IMR-90 (cell line): ENCODE results near the gene WNT10A. TPM values are rescaled to one million over a fixed set of nuclear protein-coding genes. Genes with fewer than 3 reads are reported as not detected.

ENCODE experiments used
- ATAC-seq: fragments of 200-7000 bp; cut with Tn5 transposase; 2 replicates; pipeline ENCODE4 v1.9.1; 2020; ENCODE audit warnings: low read depth, mild to moderate bottlenecking, moderate library complexity
- BruUV-seq: library from RNA; stranded (reverse); fragments of 400-500 nt; replicated peaks from 2 replicates; lab custom pipeline; 2021; lab: Mats Ljungman, UMichigan
- CTCF ChIA-PET: fragments of 300-600 bp; formaldehyde crosslinking; extraction: SDS; loops from one replicate; lab custom pipeline; 2021; ENCODE audit warnings: antibody characterized with exemption; lab: Yijun Ruan, JAX
- POLR2A ChIA-PET: fragments of 300-600 bp; sonication (Branson Sonifier 250); formaldehyde crosslinking; loops from one replicate; lab custom pipeline; 2022; ENCODE audit warnings: antibody characterized with exemption; ENCODE audit not compliant: unreplicated experiment; lab: Charles Lee
- DNase-seq: peaks from one replicate; pipeline ENCODE4 v3.0.0; 2013
- H2AFZ ChIP-seq: replicated peaks from 2 replicates; pipeline ENCODE3; 2013; ENCODE audit warnings: low read length, mild to moderate bottlenecking; ENCODE audit not compliant: poor library complexity
- H2AK5ac ChIP-seq: 2 replicates; pipeline ENCODE4 v1.6.1; 2013; ENCODE audit warnings: low read depth, low read length, inconsistent platforms
- H2AK9ac ChIP-seq: replicated peaks from 2 replicates; pipeline ENCODE3; 2013; ENCODE audit warnings: mild to moderate bottlenecking, low read depth, low read length, moderate library complexity; ENCODE audit not compliant: poor library complexity
- H2BK120ac ChIP-seq: 2 replicates; pipeline ENCODE4 v1.6.1; 2013; ENCODE audit warnings: low read depth, low read length, inconsistent platforms
- H2BK15ac ChIP-seq: 3 replicates; pipeline ENCODE4 v1.6.1; 2013; ENCODE audit warnings: low read depth, low read length, inconsistent platforms
- H2BK20ac ChIP-seq: 2 replicates; pipeline ENCODE4 v1.6.1; 2013; ENCODE audit warnings: low read depth, mild to moderate bottlenecking, inconsistent platforms, low read length, moderate library complexity
- H2BK5ac ChIP-seq: 2 replicates; pipeline ENCODE4 v1.6.1; 2013; ENCODE audit warnings: mild to moderate bottlenecking, low read depth, low read length, inconsistent platforms; ENCODE audit not compliant: poor library complexity, severe bottlenecking
- H3K14ac ChIP-seq: replicated peaks from 2 replicates; pipeline ENCODE4 v1.6.1; 2013; ENCODE audit warnings: low read depth, low read length, inconsistent platforms
- H3K18ac ChIP-seq: 2 replicates; pipeline ENCODE4 v1.6.1; 2013; ENCODE audit warnings: low read depth, low read length, control low read depth
- H3K23ac ChIP-seq: 2 replicates; pipeline ENCODE4 v1.6.1; 2013; ENCODE audit warnings: low read depth, low read length, inconsistent platforms
- H3K27ac ChIP-seq: 2 replicates; pipeline ENCODE4 v1.5.1; 2013; ENCODE audit warnings: mild to moderate bottlenecking, control low read depth, low read length; ENCODE audit not compliant: insufficient read depth
- H3K27me3 ChIP-seq: 2 replicates; pipeline ENCODE4 v1.6.1; 2013; ENCODE audit warnings: low read length; ENCODE audit not compliant: control insufficient read depth, insufficient read depth
- H3K36me3 ChIP-seq: 2 replicates; pipeline ENCODE4 v1.6.1; 2013; ENCODE audit warnings: low read length, mixed read lengths; ENCODE audit not compliant: control insufficient read depth, insufficient read depth
- H3K4ac ChIP-seq: 2 replicates; pipeline ENCODE4 v1.6.1; 2013; ENCODE audit warnings: low read depth, low read length, inconsistent platforms
- H3K4me1 ChIP-seq: 2 replicates; pipeline ENCODE4 v1.6.1; 2013; ENCODE audit warnings: low read length, mixed read lengths; ENCODE audit not compliant: control insufficient read depth, insufficient read depth
- H3K4me2 ChIP-seq: 2 replicates; pipeline ENCODE4 v1.6.1; 2013; ENCODE audit warnings: low read depth, mild to moderate bottlenecking, control low read depth, low read length, moderate library complexity
- H3K4me3 ChIP-seq: 2 replicates; pipeline ENCODE4 v1.5.1; 2013; ENCODE audit warnings: low read depth, mild to moderate bottlenecking, control low read depth, low read length, moderate library complexity; ENCODE audit not compliant: insufficient read depth
- H3K56ac ChIP-seq: 2 replicates; pipeline ENCODE4 v1.6.1; 2013; ENCODE audit warnings: low read length, inconsistent platforms; ENCODE audit not compliant: insufficient read depth; ENCODE audit errors: extremely low read depth
- H3K79me1 ChIP-seq, 2 experiments: 2 replicates each; pipeline ENCODE4 v1.6.1; 2013; ENCODE audit warnings: low read length in 2 of 2, inconsistent platforms in 1 of 2, low read depth in 1 of 2
- H3K9ac ChIP-seq: 2 replicates; pipeline ENCODE4 v1.6.1; 2013; ENCODE audit warnings: low read depth, low read length, control low read depth
- H3K9me1 ChIP-seq: 2 replicates; pipeline ENCODE4 v1.6.1; 2013; ENCODE audit warnings: low read length, inconsistent platforms; ENCODE audit not compliant: insufficient read depth
- H3K9me3 ChIP-seq: 2 replicates; pipeline ENCODE4 v1.6.1; 2013; ENCODE audit warnings: low read length; ENCODE audit not compliant: control insufficient read depth, insufficient read depth
- H4K20me1 ChIP-seq: 2 replicates; pipeline ENCODE4 v1.6.1; 2013; ENCODE audit warnings: low read length, inconsistent platforms; ENCODE audit not compliant: insufficient read depth
- H4K5ac ChIP-seq: 2 replicates; pipeline ENCODE4 v1.6.1; 2013; ENCODE audit warnings: mild to moderate bottlenecking, low read depth, low read length, control low read depth
- H4K8ac ChIP-seq, 2 experiments: 2 replicates each; pipeline ENCODE4 v1.6.1; 2013; ENCODE audit warnings: low read depth in 2 of 2, low read length in 2 of 2, control low read depth in 1 of 2, inconsistent platforms in 1 of 2
- H4K91ac ChIP-seq: 2 replicates; pipeline ENCODE4 v1.6.1; 2013; ENCODE audit warnings: low read depth, low read length, inconsistent platforms; ENCODE audit not compliant: insufficient read depth
- BHLHE40 ChIP-seq: fragments of 150-350 bp; IDR thresholded peaks from 2 replicates; pipeline ENCODE4 v1.6.1; 2016; ENCODE audit warnings: mild to moderate bottlenecking, low read depth, low read length
- CEBPB ChIP-seq: IDR thresholded peaks from 2 replicates; pipeline ENCODE4 v1.6.1; 2012; ENCODE audit warnings: low read depth, low read length, improper control_type of control experiment
- CTCF ChIP-seq: conservative IDR thresholded peaks from 2 replicates; pipeline ENCODE4 v1.5.1; 2012; ENCODE audit warnings: mild to moderate bottlenecking, low read depth, low read length, improper control_type of control experiment
- FOS ChIP-seq: fragments of 150-350 bp; IDR thresholded peaks from 2 replicates; pipeline ENCODE4 v1.6.1; 2016; ENCODE audit warnings: low read depth, low read length
- MAFK ChIP-seq: IDR thresholded peaks from 2 replicates; pipeline ENCODE4 v1.6.1; 2012; ENCODE audit warnings: low read depth, low read length, improper control_type of control experiment
- MAZ ChIP-seq: IDR thresholded peaks from 2 replicates; pipeline ENCODE4 v1.6.1; 2012; ENCODE audit warnings: low read depth, mild to moderate bottlenecking, low read length, improper control_type of control experiment, moderate library complexity, borderline replicate concordance
- NFE2L2 ChIP-seq: fragments of 150-350 bp; IDR thresholded peaks from 2 replicates; pipeline ENCODE4 v1.6.1; 2016; ENCODE audit warnings: low read depth, mild to moderate bottlenecking, low read length
- POLR2A ChIP-seq: IDR thresholded peaks from 2 replicates; pipeline ENCODE4 v1.6.1; 2012; ENCODE audit warnings: mild to moderate bottlenecking, low read depth, low read length
- RAD21 ChIP-seq: IDR thresholded peaks from 2 replicates; pipeline ENCODE4 v1.6.1; 2012; ENCODE audit warnings: low read length, improper control_type of control experiment
- RCOR1 ChIP-seq: IDR thresholded peaks from 2 replicates; pipeline ENCODE4 v1.6.1; 2012; ENCODE audit warnings: mild to moderate bottlenecking, low read length, improper control_type of control experiment; ENCODE audit not compliant: insufficient replicate concordance
- RFX5 ChIP-seq: IDR thresholded peaks from 2 replicates; pipeline ENCODE4 v1.8.0; 2012; ENCODE audit warnings: low read depth, mild to moderate bottlenecking, low read length, moderate library complexity
- SMC3 ChIP-seq: fragments of 150-350 bp; IDR thresholded peaks from 2 replicates; pipeline ENCODE4 v1.6.1; 2016; ENCODE audit warnings: low read depth, mild to moderate bottlenecking, antibody characterized with exemption, low read length, moderate library complexity
- USF2 ChIP-seq: fragments of 150-350 bp; IDR thresholded peaks from 2 replicates; pipeline ENCODE4 v1.6.1; 2017; ENCODE audit warnings: mild to moderate bottlenecking, antibody characterized with exemption, low read length, low read depth
- WGBS, 2 experiments: methylation state at CpG; one replicate each; pipeline versions ENCODE4 v1.1.5 to v1.1.7; 2013; ENCODE audit warnings: missing lambda C conversion rate in 2 of 2; ENCODE audit not compliant: insufficient read length in 1 of 2; ENCODE audit errors: extremely low coverage in 2 of 2; 5-methylcytosine and 5-hydroxymethylcytosine counted together
- dilution Hi-C: fragments of 300-500 bp; cut with HindIII; formaldehyde crosslinking; loops from one replicate; pipeline ENCODE4 v1.14.3; 2018; ENCODE audit warnings: low sequenced_read_pairs; ENCODE audit not compliant: unreplicated experiment
- in situ Hi-C: fragments of 300-500 bp; cut with MboI; formaldehyde crosslinking; loops from 3 replicates; pipeline ENCODE4 v1.14.3; 2019; ENCODE audit warnings: low sequenced_read_pairs, inconsistent platforms, mixed read lengths
- intact Hi-C: fragments of 100-400 bp; cut with micrococcal nuclease; formaldehyde crosslinking; loops from 2 replicates; pipeline ENCODE4 v1.10.0; 2022
- polyA plus RNA-seq, 3 experiments: library from polyadenylated mRNA; depleted of rRNA; stranded (reverse); fragments of >200 nt; gene quantifications; 2 replicates each; pipeline ENCODE4 v1.2.3, GENCODE V29; 2012; ENCODE audit warnings: low replicate concordance in 1 of 3
- total RNA-seq: library from RNA; depleted of rRNA; stranded (reverse); fragments of >200 nt; gene quantifications from 2 replicates; pipeline ENCODE4 v1.2.3, GENCODE V29; 2012

Gene WNT10A
- total and polyA plus RNA-seq, 2 of the 4 experiments (the other 2 are of a cell fraction) = not detected

GRCh38 chr2:218875692-218876246 lies 4.9 kb upstream of the WNT10A start (continued):
- no peak for TF ChIP-seq RFX5
- TF ChIP-seq POLR2A = no peak
- TF ChIP-seq CEBPB = no peak
- TF ChIP-seq RCOR1 = no peak
- TF ChIP-seq BHLHE40 = no peak
- TF ChIP-seq NFE2L2 = no peak
- TF ChIP-seq MAFK = no peak

GRCh38 chr2:218876562-218877219 lies 4.0 kb upstream of the WNT10A start:
- ChIA-PET POLR2A (no interaction called here), CTCF (interaction anchor here (0.5 to 4.5 kb wide), 14 partner anchors 10 to 564 kb away, joined by 3 to 49 read pairs (median 4); no protein-coding TSS in a partner anchor)
- Histone ChIP-seq H4K20me1 (no peaks in the 10 kb centered on the region), H3K9ac (no peak overlapping the region), H2AK9ac (peak overlapping the region; percentile 74), H3K27me3 (peaks cover 92% of the 10 kb centered on the region), H3K23ac (no peak overlapping the region), H3K4ac (no peak overlapping the region), H4K91ac (no peak overlapping the region), H3K27ac (no peak overlapping the region), H3K4me1 (no peaks in the 10 kb centered on the region), H4K8ac (no peak overlapping the region), H3K79me1 (no peaks in the 10 kb centered on the region), H3K9me3 (no peaks in the 10 kb centered on the region; the same call in 1 of the 2 replicates), H3K56ac (no peak overlapping the region), H3K18ac (no peak overlapping the region), H3K4me2 (no peak overlapping the region), H3K36me3 (no peaks in the 10 kb centered on the region), H3K9me1 (no peaks in the 10 kb centered on the region), H2AFZ (no peak overlapping the region), H2AK5ac (no peak overlapping the region), H2BK5ac (no peak overlapping the region), H4K5ac (no peak overlapping the region), H2BK20ac (no peak overlapping the region), H2BK15ac (no peak overlapping the region), H3K4me3 (no peak overlapping the region), H2BK120ac (no peak overlapping the region), H3K14ac (no peak overlapping the region)
- no CpG with 5 or more reads among the region's 3 CpGs for WGBS, 2 experiments
- TF ChIP-seq SMC3 (peak; percentile 88), NFE2L2 (no peak), FOS (no peak), CEBPB (no peak), USF2 (no peak), MAZ (no peak), CTCF (peak; percentile 87), RAD21 (peak; percentile 81)
- BruUV-seq = no TSS peak
- in situ Hi-C loops = no loop called here
- DNase-seq = peak; percentile 56
- dilution Hi-C loops = no loop called here
- intact Hi-C loops = loop anchor here (1.0 kb wide), 1 partner anchor 22 kb away; no protein-coding TSS in a partner anchor
- ATAC-seq = peak; percentile 84
